HepG2 (cell line): Measurements from ENCODE around the gene SLC16A3. TPM values are rescaled to one million over a fixed set of nuclear protein-coding genes. Genes with fewer than 3 reads are reported as not detected.

ENCODE experiments used
- POGZ ChIP-seq: sonication (generic); formaldehyde crosslinking; IDR thresholded peaks from 2 replicates; pipeline ENCODE4 v1.4.0; 2020; ENCODE audit warnings: mild to moderate bottlenecking, missing genetic modification reagents
- POLR2A ChIP-seq, 2 experiments: IDR thresholded peaks; 2 replicates each; pipeline ENCODE4 v1.6.1; 2011; ENCODE audit warnings: low read depth in 2 of 2, low read length in 2 of 2, mild to moderate bottlenecking in 1 of 2, moderate library complexity in 1 of 2; ENCODE audit not compliant: insufficient read depth in 1 of 2
- RBM22 ChIP-seq: fragments of 200-400 bp; formaldehyde crosslinking; optimal IDR thresholded peaks from 2 replicates; pipeline ENCODE3; 2017; ENCODE audit warnings: mild to moderate bottlenecking, low read length, moderate library complexity
- RFXAP ChIP-seq: sonication (generic); formaldehyde crosslinking; IDR thresholded peaks from 2 replicates; pipeline ENCODE4 v1.4.0; 2020; ENCODE audit warnings: missing genetic modification reagents, borderline replicate concordance
- SAFB2 ChIP-seq: sonication (generic); formaldehyde crosslinking; IDR thresholded peaks from 2 replicates; pipeline ENCODE4 v1.5.1; 2020; ENCODE audit warnings: missing genetic modification reagents, low read depth, mild to moderate bottlenecking, borderline replicate concordance
- TAF15 ChIP-seq: fragments of 200-400 bp; formaldehyde crosslinking; IDR thresholded peaks from one replicate; pipeline ENCODE4 v1.6.1; 2018; ENCODE audit warnings: mild to moderate bottlenecking, low read depth, low read length; ENCODE audit not compliant: poor library complexity, severe bottlenecking
- U2AF1 ChIP-seq: fragments of 200-400 bp; formaldehyde crosslinking; optimal IDR thresholded peaks from 2 replicates; pipeline ENCODE3; 2017; ENCODE audit warnings: mild to moderate bottlenecking, low read depth, low read length
- ZBTB21 ChIP-seq: sonication (generic); formaldehyde crosslinking; IDR thresholded peaks from 2 replicates; pipeline ENCODE4 v1.4.0; 2020; ENCODE audit warnings: missing genetic modification reagents
- ZBTB7A ChIP-seq: sonication (generic); formaldehyde crosslinking; IDR thresholded peaks from 2 replicates; pipeline ENCODE4 v1.8.0; 2022; ENCODE audit warnings: mild to moderate bottlenecking, missing genetic modification reagents
- ZNF124 ChIP-seq: sonication (generic); formaldehyde crosslinking; IDR thresholded peaks from 2 replicates; pipeline ENCODE4 v1.4.0; 2020; ENCODE audit warnings: missing genetic modification reagents
- ZNF749 ChIP-seq: sonication (generic); formaldehyde crosslinking; IDR thresholded peaks from 2 replicates; pipeline ENCODE4 v1.8.0; 2022; ENCODE audit warnings: mild to moderate bottlenecking, missing genetic modification reagents, moderate library complexity, borderline replicate concordance
- ZNF83 ChIP-seq: sonication (generic); formaldehyde crosslinking; IDR thresholded peaks from 2 replicates; pipeline ENCODE4 v1.4.0; 2020; ENCODE audit warnings: missing genetic modification reagents, mild to moderate bottlenecking, borderline replicate concordance
- ZNF839 ChIP-seq: sonication (generic); formaldehyde crosslinking; IDR thresholded peaks from 2 replicates; pipeline ENCODE4 v1.4.0; 2020; ENCODE audit warnings: missing genetic modification reagents, mild to moderate bottlenecking, borderline replicate concordance
- polyA plus RNA-seq, 8 experiments: library from polyadenylated mRNA; depleted of rRNA in 3 of 8; stranded (reverse) in 7 of 8; unstranded in 1 of 8; fragments of >200 nt; fragmentation: Illumina TruSeq in 4 of 8; extraction: Trizol in 4 of 8; gene quantifications; 2 replicates each; pipeline versions ENCODE4 v1.2.1 to v1.2.3, GENCODE V29; 2011 to 2016; ENCODE audit warnings: low read depth in 4 of 8, missing spikeins in 1 of 8, mixed read lengths in 1 of 8; ENCODE audit not compliant: insufficient read depth in 1 of 8
- total RNA-seq, 5 experiments: library from RNA; depleted of rRNA; stranded (reverse); fragments of >200 nt; fragmentation: Illumina TruSeq; extraction: Trizol; gene quantifications; 2 replicates each; pipeline ENCODE4 v1.2.3, GENCODE V29; 2016; ENCODE audit warnings: low read depth in 1 of 5
- TF ChIP-seq, protein P1 (sequence below): sonication (generic); formaldehyde crosslinking; IDR thresholded peaks from 2 replicates; pipeline ENCODE4 v1.4.0; 2020; ENCODE audit warnings: missing genetic modification reagents
- TF ChIP-seq, protein P2 (sequence below): sonication (generic); formaldehyde crosslinking; IDR thresholded peaks from 2 replicates; pipeline ENCODE4 v1.5.0; 2020; ENCODE audit warnings: missing genetic modification reagents
- TF ChIP-seq, protein P3 (sequence below): sonication (generic); formaldehyde crosslinking; IDR thresholded peaks from 2 replicates; pipeline ENCODE4 v1.4.0; 2020; ENCODE audit warnings: missing genetic modification reagents
- TF ChIP-seq, protein P4 (sequence below): sonication (generic); formaldehyde crosslinking; IDR thresholded peaks from 2 replicates; pipeline ENCODE4 v1.4.0; 2020; ENCODE audit warnings: mild to moderate bottlenecking, missing genetic modification reagents
- TF ChIP-seq, protein P5 (sequence below): sonication (generic); formaldehyde crosslinking; IDR thresholded peaks from 2 replicates; pipeline ENCODE4 v1.8.1; 2022; ENCODE audit warnings: low read depth, mild to moderate bottlenecking, missing genetic modification reagents
- TF ChIP-seq, protein P6 (sequence below): sonication (generic); formaldehyde crosslinking; IDR thresholded peaks from 2 replicates; pipeline ENCODE4 v1.8.0; 2022; ENCODE audit warnings: mild to moderate bottlenecking, missing genetic modification reagents

The SLC16A3 gene
- total and polyA plus RNA-seq, 2 of the 13 experiments (the other 11 are each of a cell fraction or from before 2014, with no cell fraction given) = 242 to 349 TPM

DNA sequence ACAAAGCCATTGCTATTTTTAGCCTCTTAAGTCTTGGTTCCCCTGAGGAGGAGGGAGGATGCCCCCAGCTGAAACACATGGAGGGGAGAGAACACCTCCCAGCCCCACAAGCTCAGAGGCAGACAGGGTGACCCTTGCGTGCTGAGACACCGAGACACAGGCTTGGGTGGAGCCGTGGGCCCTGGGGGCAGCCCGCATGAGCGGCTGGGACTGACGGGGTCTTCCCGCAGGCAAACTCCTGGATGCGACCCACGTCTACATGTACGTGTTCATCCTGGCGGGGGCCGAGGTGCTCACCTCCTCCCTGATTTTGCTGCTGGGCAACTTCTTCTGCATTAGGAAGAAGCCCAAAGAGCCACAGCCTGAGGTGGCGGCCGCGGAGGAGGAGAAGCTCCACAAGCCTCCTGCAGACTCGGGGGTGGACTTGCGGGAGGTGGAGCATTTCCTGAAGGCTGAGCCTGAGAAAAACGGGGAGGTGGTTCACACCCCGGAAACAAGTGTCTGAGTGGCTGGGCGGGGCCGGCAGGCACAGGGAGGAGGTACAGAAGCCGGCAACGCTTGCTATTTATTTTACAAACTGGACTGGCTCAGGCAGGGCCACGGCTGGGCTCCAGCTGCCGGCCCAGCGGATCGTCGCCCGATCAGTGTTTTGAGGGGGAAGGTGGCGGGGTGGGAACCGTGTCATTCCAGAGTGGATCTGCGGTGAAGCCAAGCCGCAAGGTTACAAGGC lies 9.8 kb downstream of the SLC16A3 start (continued):
- TF ChIP-seq, protein P1, sequence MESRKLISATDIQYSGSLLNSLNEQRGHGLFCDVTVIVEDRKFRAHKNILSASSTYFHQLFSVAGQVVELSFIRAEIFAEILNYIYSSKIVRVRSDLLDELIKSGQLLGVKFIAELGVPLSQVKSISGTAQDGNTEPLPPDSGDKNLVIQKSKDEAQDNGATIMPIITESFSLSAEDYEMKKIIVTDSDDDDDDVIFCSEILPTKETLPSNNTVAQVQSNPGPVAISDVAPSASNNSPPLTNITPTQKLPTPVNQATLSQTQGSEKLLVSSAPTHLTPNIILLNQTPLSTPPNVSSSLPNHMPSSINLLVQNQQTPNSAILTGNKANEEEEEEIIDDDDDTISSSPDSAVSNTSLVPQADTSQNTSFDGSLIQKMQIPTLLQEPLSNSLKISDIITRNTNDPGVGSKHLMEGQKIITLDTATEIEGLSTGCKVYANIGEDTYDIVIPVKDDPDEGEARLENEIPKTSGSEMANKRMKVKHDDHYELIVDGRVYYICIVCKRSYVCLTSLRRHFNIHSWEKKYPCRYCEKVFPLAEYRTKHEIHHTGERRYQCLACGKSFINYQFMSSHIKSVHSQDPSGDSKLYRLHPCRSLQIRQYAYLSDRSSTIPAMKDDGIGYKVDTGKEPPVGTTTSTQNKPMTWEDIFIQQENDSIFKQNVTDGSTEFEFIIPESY (CRISPR knock-in tag) = peak; percentile 71; the same call in 1 of the 2 replicates
- TF ChIP-seq, protein P2, sequence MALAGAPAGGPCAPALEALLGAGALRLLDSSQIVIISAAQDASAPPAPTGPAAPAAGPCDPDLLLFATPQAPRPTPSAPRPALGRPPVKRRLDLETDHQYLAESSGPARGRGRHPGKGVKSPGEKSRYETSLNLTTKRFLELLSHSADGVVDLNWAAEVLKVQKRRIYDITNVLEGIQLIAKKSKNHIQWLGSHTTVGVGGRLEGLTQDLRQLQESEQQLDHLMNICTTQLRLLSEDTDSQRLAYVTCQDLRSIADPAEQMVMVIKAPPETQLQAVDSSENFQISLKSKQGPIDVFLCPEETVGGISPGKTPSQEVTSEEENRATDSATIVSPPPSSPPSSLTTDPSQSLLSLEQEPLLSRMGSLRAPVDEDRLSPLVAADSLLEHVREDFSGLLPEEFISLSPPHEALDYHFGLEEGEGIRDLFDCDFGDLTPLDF = no peak
- TF ChIP-seq ZNF83 (CRISPR knock-in tag) (0 out of 2 replicates have a peak, but pooled peaks have one; percentile 5), ZNF749 (CRISPR knock-in tag) (0 out of 2 replicates have a peak, but pooled peaks have one; percentile 33), POLR2A (IDR thresholded peaks at IDR 0.05; ENCODE audit: insufficient read depth in 1 of 2, low read depth in 2 of 2, low read length in 2 of 2) (0 out of 4 replicates have a peak, but pooled peaks of 1 of the 2 experiments have one; percentile 26), ZNF124 (CRISPR knock-in tag) (no peak), ZBTB7A (no peak), U2AF1 (peak; percentile 27), SAFB2 (CRISPR knock-in tag) (0 out of 2 replicates have a peak, but pooled peaks have one; percentile 23), RFXAP (CRISPR knock-in tag) (no peak), ZBTB21 (CRISPR knock-in tag) (no peak), ZNF839 (0 out of 2 replicates have a peak, but pooled peaks have one; percentile 43), TAF15 (peak; percentile 11), POGZ (CRISPR knock-in tag) (no peak), RBM22 (peak; percentile 90)
- TF ChIP-seq, protein P3, sequence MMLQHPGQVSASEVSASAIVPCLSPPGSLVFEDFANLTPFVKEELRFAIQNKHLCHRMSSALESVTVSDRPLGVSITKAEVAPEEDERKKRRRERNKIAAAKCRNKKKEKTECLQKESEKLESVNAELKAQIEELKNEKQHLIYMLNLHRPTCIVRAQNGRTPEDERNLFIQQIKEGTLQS (CRISPR knock-in tag) = 0 out of 2 replicates have a peak, but pooled peaks have one; percentile 19
- TF ChIP-seq, protein P4, sequence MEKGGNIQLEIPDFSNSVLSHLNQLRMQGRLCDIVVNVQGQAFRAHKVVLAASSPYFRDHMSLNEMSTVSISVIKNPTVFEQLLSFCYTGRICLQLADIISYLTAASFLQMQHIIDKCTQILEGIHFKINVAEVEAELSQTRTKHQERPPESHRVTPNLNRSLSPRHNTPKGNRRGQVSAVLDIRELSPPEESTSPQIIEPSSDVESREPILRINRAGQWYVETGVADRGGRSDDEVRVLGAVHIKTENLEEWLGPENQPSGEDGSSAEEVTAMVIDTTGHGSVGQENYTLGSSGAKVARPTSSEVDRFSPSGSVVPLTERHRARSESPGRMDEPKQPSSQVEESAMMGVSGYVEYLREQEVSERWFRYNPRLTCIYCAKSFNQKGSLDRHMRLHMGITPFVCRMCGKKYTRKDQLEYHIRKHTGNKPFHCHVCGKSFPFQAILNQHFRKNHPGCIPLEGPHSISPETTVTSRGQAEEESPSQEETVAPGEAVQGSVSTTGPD (CRISPR knock-in tag) = 0 out of 2 replicates have a peak, but pooled peaks have one; percentile 25
- TF ChIP-seq, protein P5, sequence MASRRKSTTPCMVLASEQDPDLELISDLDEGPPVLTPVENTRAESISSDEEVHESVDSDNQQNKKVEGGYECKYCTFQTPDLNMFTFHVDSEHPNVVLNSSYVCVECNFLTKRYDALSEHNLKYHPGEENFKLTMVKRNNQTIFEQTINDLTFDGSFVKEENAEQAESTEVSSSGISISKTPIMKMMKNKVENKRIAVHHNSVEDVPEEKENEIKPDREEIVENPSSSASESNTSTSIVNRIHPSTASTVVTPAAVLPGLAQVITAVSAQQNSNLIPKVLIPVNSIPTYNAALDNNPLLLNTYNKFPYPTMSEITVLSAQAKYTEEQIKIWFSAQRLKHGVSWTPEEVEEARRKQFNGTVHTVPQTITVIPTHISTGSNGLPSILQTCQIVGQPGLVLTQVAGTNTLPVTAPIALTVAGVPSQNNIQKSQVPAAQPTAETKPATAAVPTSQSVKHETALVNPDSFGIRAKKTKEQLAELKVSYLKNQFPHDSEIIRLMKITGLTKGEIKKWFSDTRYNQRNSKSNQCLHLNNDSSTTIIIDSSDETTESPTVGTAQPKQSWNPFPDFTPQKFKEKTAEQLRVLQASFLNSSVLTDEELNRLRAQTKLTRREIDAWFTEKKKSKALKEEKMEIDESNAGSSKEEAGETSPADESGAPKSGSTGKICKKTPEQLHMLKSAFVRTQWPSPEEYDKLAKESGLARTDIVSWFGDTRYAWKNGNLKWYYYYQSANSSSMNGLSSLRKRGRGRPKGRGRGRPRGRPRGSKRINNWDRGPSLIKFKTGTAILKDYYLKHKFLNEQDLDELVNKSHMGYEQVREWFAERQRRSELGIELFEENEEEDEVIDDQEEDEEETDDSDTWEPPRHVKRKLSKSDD (CRISPR knock-in tag) = no peak
- TF ChIP-seq, protein P6, sequence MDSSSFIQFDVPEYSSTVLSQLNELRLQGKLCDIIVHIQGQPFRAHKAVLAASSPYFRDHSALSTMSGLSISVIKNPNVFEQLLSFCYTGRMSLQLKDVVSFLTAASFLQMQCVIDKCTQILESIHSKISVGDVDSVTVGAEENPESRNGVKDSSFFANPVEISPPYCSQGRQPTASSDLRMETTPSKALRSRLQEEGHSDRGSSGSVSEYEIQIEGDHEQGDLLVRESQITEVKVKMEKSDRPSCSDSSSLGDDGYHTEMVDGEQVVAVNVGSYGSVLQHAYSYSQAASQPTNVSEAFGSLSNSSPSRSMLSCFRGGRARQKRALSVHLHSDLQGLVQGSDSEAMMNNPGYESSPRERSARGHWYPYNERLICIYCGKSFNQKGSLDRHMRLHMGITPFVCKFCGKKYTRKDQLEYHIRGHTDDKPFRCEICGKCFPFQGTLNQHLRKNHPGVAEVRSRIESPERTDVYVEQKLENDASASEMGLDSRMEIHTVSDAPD (CRISPR knock-in tag) = 0 out of 2 replicates have a peak, but pooled peaks have one; percentile 36
